OCI-M2 (cell line): Measurements from ENCODE around the gene RASGEF1C.

Experiments
- DNase-seq: peaks from one replicate; lab custom pipeline; 2025; ENCODE audit not compliant: unreplicated experiment; lab: John Stamatoyannopoulos, UW

RASGEF1C gene

DNA sequence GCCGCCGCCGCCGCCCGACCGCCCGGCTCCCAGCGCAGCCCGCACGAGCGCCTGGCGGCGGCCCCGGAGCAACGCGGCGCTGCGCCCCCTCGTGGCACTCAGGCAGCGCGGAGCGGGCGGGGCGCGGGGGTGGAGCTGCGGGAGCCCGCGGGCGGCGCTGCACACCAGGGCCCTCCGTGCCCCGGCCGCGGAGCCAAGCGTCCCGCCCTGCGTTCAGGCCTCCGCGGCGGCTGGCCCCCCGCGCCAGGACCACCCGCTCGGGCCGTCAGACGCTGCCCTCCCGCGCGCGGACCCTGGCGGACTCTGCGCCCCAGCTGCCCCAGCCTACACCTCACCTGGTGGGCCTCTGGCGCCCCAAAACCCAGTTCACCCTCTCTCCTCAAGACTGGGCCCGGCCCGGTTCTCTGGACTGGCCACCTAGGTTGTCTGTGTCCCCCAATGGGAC is at the start of gene RASGEF1C:
Gene RASGEF1C, minus strand, starts transcription at position 75 of the 445 bp plus-strand sequence. CDS start 71,159 bp downstream, outside the sequence.
- DNase-seq = no peak

DNA sequence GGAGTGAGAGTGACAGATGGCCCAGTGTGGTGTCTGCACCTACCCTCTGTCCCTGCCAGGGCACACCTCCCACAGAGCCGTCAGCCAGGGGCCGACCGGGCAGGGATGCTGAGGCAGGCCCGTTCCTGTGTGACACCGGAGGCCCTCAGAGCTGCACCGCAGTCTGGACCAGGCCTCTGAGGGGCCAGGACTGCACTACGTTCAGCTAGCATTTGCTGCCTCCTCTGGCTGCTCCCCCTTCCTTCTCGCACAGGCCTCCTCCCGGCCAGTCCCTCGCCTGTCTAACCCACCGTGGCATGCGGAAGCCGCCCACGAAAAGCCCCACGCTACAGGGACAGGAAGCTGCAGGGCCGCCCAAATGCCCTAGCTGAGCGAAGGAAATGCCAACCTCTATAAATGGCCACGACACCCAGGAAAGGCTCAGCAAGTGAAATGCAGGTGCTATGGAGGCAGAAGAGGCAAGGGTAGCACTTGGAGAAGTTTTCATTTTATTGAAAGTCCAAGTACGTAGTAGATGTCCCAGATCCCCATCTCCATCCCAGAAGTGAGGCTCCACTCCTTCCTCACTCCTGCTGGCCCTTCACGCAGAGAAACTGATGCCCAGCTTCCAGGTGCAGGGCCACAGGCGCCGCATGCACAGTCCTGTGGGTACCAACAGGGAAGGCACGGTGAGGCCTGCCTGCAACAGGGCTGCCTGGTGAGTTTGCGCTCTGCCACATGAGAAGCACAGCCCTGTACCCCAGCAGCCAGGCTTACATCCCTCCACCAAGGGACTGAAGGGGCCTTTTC is 44.2 kb upstream of the RASGEF1C start:
- no peak for DNase-seq

DNA sequence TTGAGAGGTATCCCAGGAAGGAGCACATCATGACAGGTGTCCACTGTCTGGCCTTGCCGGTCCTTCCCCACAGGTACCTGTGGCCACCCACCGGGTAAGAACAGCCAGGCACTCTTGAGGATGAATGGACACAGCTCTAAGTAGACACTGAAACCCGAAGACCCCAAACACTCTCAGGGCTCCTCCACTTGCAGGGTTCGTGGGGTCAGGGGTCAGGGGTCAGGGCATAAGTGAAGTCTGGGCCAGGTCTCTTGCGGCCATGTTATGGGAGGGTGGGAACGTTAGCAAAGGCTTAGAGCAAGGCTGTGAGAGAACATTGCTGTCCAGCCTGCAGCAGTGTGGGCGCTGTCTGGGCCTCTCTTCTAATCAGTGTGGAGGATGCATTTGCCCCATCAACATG is 42.9 kb upstream of the RASGEF1C start:
- no peak for DNase-seq

DNA sequence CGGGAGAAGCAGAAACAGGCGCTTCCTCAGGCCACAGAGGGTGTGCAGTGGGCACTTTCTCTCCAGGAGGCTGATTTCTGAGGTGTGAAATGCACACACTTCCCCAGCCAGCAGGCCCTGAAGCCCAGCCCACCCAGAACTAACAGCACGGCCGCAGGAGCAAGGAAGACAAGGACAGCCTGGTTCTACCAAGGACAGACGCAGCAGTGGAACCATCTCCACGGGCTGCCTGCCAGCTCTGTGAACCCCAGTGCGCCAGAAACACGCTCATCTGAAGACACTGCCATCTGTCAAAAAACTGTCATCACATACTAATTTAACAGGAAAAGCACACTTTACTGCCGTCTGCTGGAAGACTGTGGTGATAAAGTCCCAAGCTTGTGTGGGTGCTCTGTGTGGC is 42.1 kb upstream of the RASGEF1C start:
- no peak for DNase-seq

DNA sequence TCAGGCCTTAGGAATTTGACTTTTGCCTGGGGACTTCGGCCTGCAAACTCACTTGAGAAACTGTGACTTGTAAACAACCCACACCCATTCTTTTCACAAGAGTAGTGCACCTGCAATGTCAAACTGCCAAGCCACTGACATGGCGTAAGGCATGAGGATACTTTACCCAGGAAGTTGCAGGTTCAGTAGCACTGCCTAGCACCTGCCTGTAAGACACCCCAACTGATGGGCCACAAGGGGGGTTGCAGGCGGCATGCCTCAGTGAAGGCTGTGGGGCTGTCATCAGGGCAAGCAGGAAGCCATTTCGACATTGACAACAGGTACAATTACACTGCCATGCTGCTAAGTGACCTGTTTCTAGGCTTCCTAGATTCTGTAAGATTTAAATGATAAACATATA is 41.3 kb upstream of the RASGEF1C start:
- DNase-seq = no peak

DNA sequence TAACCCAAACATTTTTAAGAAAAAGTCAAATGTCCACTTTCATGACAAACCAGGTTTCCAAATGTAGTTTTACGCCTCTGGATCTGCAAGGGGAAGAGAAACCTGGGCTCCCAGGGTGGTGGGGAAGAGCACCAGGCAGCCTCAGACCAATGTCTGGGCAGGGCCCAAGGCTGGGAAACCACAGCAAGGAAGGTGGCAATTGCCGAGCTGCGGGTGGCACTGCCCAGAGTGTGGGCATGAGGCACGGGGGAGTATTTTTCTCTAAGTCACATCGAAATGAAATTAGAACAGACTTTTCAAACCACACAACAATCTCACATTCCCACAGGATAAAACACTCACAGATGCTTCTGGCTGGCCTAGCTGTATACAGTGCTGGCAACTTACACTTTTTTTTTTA is 32.6 kb upstream of the RASGEF1C start:
- no peak for DNase-seq

DNA sequence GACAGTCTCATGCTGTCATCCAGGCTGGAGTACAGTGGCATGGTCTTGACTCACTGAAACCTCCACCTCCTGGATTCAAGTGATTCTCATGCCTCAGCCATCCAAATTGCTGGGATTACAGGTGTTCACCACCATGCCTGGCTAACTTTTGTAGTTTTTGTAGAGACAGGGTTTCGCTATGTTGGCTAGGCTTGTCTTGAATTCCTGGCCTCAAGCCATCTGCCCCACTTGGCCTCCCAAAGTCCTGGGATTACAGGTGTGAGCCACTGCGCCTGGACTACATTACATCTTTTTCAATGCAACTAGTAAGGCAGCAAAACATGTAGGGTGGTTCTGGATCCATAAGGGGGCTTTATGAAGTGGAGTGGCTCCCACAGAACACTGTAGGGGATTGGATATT is 29.6 kb upstream of the RASGEF1C start:
- DNase-seq = no peak

DNA sequence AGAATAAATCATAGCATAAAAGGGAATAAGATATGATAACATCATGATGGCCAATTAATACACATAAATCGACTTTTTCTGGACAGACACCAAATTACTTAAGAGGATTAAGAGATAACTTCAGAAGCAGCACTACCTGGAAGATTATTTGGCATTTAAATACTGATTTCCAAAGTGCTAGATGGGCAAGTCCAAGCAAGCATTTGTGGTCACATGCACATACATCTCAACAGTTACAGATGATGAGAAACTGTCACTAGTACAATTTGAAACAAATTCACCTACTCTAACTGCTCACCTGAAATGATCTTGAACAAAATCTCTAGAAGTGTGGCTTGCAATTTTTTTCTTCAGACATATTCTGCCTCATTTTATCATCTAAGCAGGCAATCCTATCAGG is 26.8 kb upstream of the RASGEF1C start:
- no peak for DNase-seq

DNA sequence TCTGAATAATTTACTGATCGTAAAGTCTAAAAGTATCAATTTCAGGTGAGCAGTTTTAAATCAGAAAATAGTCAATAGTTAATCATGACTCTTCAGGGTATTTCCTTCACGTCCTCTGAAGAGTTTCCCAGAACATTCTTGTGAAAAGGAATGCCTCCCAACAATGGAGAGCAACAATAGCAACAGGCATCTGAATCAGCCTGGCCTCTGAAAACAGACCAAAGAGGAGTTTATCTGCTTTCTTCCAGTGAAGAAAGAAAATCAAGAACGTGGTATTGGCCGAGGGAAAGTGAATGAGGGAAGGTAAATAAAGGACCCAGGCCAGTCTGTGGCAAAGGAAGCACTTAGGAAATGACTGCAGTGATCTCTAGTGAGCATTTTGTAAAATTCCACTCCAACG is 26.1 kb upstream of the RASGEF1C start:
- no peak for DNase-seq

DNA sequence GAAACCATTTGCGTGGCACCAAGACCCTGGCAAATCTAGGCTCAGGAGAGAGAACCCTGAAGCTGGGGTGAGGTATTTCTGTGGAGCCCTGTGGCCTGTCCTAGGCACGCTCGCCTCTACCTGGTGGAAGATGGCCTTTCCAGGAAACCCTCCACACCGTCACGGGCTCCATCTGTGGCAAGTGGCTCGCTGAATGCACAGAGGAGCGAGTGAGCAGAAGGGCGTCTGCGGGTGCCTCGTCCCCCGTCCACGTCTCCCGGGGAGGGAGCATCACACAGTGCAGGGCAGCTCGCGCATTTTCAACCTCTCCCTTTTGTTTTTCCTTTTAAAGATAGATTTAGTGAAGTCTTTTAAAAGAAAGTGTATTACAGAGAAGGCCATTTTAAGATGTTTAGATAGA is 25.3 kb upstream of the RASGEF1C start:
- DNase-seq = no peak

DNA sequence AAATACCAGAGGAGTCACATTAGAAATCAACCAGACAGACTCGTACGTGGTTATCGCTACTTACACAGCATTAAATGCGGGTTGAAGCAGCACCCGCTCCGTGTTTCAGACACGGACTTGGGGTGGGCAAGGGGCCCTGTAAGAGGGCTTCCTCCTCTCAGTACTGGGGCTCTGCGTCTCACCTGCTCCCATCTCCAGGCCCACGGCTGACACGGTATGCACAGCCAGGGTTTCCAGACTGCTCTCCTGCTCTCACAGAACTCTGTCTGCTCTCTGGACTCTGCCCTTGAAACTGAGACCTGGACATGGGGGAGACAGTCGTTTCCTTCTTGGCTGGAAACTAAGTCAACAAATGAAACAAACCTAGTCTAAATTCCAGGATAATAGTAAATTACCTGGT is 24.7 kb upstream of the RASGEF1C start:
- DNase-seq = no peak

DNA sequence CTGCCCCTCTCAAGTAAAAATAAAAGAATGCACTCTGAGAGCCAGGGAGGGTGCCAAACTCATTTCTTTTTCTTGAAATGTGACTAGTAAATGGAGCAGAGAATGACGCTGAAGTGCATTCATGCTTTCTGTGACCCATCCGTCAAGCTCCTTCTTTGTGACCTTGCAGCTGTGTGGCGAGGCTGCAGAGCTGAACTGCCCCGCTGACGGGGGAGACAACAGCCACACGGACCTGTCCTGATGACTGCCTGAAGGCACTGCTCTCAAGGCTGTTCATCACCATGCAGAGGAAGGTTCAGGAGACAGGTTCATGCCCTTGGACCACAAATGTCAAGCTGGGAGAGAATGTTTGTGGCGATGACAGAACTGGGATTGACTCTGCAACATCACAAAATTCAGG is 21.0 kb upstream of the RASGEF1C start:
- DNase-seq = no peak

DNA sequence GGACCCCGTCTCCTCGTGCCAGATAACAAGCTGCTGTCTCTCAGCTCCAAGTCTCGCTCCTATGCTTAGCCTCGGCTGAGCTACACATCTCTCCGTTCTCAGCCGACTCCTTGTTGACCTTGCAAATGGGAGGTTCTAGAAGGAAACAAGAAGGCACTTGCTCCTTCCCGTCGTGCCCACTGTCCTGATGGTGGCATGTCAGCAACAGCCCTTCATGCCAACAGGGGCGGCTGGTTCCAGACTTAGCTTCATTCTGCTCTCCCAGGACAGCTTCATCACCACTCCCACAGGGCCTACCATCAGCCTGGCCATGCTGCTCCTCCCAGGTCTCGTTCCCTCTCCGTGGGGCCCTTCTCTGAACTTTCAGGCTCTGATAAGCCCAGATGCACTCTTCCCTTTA is 13.0 kb upstream of the RASGEF1C start:
- DNase-seq = no peak

DNA sequence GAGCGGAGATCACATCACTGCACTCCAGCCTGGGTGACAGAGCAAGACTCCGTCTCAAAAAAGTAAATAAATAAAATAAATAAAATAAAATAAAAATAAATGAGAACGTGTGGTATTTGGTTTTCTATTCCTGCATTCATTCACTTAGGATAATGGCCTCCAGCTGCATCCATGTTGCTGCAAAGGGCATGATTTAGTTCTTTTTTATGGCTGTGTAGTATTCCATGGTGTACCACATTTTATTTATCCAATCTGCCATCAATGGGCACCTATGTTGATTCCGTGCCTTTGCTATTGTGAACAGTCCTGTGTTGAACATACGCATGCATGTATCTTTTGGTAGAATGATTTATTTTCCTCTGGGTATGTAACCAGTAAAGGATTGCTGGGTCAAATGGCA is 8.8 kb upstream of the RASGEF1C start:
- DNase-seq = no peak

DNA sequence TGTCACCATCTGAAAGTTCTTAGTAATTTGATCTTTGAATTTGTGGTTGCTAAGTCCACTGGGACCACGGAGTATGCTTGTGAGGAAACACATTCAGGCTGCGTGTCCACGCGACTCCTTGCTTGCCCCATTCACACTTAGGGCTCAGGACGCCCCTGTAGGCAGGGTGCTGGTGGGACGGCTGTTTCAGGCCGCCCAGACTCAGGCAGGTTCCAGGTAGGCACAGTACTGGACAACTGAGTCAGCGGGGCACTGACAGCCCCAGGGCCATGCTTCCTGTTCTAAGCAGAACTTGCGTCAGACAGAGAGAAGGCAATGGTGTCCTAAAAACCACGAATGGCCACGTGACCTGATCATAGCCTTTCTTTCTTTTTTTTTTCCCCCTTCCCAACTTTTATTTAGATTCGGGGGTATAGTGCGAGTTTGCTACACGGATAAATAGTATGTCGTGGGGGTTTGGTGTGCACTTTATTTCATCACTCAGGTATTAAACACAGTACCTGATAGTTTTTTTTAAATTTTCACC is 7.7 kb upstream of the RASGEF1C start:
- DNase-seq = no peak

DNA sequence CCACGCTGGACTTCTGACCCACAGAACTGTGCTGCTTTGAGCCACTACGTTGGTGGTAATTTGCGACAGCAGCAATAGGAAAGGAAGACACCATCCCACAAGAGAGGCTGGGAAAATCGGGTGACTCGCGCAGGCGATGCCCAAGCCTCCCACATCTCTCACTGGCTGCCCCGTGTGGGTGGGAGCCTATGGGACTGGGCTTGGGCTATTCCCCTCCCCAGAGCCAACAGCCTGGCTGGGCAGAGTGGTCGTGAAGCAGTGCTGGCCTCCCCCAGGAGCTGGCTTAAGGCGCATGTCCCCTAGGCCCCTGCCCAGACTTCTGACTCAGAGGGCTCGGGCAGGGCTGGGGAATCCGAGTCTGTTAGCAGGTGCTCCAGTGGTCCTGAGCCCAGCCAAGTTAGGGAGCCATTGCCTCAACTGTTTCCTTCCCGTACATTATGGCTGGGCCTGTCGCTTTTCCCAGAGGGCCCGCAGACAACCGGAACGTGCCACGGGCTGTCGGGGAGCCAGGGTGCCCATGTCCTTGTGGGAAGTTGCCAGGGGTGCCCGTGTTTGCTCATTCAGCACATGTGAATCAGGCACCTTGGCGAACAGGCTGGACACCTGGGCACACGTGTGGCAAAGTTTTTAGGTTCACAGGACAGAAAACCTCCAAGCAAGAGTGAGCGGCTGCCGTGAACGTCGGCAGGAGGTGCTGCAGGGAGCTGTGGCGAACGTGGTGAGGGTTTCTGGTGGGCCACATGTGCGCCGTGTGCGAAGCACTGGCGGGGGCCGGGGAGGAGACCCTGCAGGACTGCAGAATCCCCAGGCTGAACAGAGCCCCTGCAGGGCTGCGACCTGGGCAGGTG is 7.0 kb upstream of the RASGEF1C start:
- no peak for DNase-seq

DNA sequence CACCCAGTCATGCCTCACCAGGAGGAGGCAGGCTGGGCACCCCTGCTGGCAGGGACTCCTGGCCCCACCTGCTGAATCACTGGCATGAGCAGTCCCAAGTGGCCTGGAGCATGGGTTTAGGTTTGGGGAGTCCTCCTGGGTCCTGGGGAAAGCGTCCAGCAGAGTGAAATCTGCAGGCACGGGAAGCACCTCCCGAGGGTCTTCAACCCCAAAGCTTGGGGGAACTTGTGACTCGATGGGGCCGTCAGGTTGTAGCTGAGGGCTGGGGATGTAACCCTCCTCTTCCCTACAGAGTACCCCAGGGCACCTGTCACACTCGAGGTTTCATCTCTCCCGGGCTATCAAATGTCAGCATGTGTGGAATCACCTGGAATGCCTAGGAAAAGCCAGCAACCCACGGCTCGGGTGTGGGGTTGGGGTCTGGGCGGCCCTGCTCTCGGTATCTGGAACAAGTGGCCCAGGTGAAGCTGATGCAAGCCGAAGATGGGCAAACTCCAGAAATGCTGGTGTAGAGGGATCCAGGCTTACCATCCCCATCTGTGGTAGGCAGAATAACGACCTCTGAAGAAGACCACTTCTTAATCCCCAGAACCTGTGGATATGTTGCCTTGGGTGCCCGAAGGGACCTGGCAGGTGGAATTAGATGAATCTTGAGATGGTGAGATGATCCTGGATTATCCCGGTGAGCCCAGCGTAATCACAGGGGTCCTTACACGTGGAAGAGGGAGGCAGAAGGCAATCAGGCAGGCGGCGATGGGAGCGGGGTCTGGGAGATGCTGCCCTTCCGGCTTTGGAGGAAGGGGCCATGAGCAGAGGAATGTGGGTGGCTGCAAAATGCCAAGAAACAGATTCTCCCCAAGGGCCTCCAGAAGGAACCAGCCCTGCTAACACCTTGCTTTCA is 6.1 kb upstream of the RASGEF1C start:
- no peak for DNase-seq

DNA sequence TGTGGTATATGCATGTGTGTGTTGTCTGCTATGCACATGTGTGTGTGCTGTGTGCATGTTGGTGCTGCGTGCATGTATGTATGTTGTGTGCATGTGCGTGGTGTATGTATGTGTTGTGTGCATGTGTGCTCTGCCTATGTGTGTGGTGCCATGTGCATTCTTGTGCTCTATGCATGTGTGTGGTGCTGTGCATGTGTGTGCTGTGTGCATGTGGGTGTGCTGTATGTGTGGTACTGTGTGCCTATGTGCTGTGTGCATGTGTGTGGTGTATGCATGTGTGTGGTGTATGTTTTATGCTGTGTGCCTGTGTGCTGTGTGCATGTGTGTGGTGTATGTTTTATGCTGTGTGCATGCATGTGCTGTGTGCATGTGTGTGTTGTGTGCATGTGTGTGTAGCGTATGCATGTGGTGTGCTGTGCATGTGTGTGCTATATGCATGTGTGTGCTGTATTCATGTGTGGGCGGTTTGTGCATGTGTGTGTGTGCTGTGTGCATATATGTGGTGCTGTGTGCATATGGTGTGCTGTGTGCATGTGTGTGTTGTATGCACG is 4.7 kb upstream of the RASGEF1C start:
- DNase-seq = no peak

DNA sequence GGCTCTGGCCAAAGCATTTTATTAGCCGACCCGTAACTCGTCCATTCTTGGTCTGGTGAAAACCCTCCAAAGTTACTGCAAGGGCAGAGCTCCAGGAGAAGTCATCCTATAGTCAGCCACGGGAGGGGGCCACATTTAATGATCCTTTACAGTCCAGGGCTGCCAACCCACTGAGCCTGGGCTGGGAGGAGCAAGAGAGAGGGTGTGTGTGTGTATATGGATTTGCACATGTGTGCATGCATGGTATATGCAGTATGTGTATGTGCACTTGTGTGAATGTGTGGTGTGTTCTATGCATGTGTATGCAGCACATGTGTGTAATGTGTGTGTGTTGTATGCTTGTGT is 4.2 kb upstream of the RASGEF1C start:
- no peak for DNase-seq

DNA sequence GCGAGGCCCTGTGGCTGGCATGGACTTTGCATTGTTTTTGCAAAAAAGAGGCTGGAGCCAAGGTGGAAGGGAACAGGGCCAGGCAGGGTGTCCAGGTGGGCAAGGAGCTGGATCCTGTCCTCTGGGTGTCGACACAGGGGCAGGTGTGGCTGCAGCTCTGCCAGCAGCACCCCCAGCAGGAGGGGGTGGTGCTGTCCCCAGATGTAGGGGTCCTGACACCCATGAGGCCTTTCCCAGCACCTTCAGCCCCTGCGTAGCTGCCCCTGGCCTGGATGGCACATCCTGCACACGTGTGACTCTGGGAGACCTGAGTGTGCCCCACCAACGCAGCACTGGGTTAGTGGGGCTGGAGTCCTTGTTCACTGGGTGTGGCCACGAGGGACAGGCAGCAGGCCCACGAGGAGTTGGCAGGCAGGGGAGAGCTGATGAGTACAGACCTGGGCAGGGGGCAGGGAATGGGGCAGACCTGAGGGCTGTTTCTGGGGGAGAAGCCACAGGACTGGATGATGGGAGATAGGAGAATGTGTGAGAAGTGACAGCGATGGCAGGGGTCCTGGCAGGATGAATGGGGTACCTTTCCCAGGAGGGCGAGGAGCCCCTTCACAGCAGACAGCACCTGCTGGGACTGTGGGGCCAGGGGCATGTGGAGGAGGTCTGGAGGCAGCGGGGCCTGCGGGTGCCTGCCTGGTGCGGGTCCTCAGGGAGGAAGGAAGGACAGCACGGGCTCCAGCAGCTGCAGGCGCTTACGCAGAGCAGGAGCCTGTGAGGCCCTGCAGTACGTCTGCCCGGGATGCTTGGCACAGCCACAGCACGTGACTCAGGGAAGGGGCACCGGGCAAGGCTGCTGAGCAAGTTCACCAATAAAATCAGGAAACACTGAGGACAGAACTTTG is 3.6 kb upstream of the RASGEF1C start:
- DNase-seq = no peak
